Measurements from ENCODE around the gene APMAP.

DNA sequence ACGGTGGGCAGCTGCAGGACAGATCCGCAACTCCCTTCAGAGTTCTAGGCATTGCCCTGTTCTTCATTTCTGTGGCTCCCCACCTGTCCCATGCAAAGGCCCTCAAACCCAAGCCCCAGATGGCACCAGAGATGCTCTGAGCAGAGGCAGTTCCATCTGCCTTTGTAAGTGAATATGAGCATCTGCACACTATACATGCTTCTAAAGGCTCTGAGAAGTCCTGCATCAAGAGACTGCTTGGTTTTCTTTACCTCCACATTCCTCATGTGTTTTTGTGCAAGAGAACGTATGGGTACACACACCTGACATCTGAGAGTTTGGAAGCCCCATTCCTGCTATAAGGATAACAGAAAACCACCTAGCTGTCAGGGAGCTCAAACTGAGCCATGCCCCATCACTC, 57.8 kb downstream of the APMAP start:
- TF ChIP-seq POLR2A (IDR thresholded peaks at IDR 0.05; ENCODE audit: low read depth, low read length) (no peak), HDAC2 (IDR thresholded peaks at IDR 0.05) (no peak), NR2C2 (IDR thresholded peaks at IDR 0.05; ENCODE audit: borderline replicate concordance, control insufficient read depth, insufficient read length, low read depth) (no peak), TAF1 (IDR thresholded peaks at IDR 0.05; ENCODE audit: borderline replicate concordance, low read depth, low read length) (no peak), ZNF384 (IDR thresholded peaks at IDR 0.05; ENCODE audit: borderline replicate concordance, low read depth, low read length) (no peak), FOXM1 (IDR thresholded peaks at IDR 0.05; ENCODE audit: low read depth, low read length) (no peak), CREB1 (IDR thresholded peaks at IDR 0.05; ENCODE audit: low read depth) (no peak), NFYB (IDR thresholded peaks at IDR 0.05; ENCODE audit: insufficient read depth, low read depth, low read length) (no peak), NRF1 (conservative IDR thresholded peaks at IDR 0.05; ENCODE audit: low read depth, low read length) (no peak), CHD2 (IDR thresholded peaks at IDR 0.05; ENCODE audit: borderline replicate concordance, low read depth, low read length) (no peak), ZNF622 (IDR thresholded peaks at IDR 0.05) (no peak), EGR1 (IDR thresholded peaks at IDR 0.05; ENCODE audit: borderline replicate concordance in 1 of 2, low read depth in 2 of 2, low read length in 2 of 2) (no peak)
- TF ChIP-seq, protein P1, sequence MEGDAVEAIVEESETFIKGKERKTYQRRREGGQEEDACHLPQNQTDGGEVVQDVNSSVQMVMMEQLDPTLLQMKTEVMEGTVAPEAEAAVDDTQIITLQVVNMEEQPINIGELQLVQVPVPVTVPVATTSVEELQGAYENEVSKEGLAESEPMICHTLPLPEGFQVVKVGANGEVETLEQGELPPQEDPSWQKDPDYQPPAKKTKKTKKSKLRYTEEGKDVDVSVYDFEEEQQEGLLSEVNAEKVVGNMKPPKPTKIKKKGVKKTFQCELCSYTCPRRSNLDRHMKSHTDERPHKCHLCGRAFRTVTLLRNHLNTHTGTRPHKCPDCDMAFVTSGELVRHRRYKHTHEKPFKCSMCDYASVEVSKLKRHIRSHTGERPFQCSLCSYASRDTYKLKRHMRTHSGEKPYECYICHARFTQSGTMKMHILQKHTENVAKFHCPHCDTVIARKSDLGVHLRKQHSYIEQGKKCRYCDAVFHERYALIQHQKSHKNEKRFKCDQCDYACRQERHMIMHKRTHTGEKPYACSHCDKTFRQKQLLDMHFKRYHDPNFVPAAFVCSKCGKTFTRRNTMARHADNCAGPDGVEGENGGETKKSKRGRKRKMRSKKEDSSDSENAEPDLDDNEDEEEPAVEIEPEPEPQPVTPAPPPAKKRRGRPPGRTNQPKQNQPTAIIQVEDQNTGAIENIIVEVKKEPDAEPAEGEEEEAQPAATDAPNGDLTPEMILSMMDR (IDR thresholded peaks at IDR 0.05 in 2 of 3, conservative IDR thresholded peaks at IDR 0.05 in 1 of 3; ENCODE audit: control insufficient read depth in 2 of 3, extremely low read depth in 1 of 3, insufficient read depth in 1 of 3, low read depth in 3 of 3, low read length in 3 of 3): no peak
- TF ChIP-seq, protein P2, sequence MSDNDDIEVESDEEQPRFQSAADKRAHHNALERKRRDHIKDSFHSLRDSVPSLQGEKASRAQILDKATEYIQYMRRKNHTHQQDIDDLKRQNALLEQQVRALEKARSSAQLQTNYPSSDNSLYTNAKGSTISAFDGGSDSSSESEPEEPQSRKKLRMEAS (IDR thresholded peaks at IDR 0.05; ENCODE audit: low read depth, low read length): no peak
